ENCODE results near the gene NKX6-1.

NKX6-1 gene

DNA sequence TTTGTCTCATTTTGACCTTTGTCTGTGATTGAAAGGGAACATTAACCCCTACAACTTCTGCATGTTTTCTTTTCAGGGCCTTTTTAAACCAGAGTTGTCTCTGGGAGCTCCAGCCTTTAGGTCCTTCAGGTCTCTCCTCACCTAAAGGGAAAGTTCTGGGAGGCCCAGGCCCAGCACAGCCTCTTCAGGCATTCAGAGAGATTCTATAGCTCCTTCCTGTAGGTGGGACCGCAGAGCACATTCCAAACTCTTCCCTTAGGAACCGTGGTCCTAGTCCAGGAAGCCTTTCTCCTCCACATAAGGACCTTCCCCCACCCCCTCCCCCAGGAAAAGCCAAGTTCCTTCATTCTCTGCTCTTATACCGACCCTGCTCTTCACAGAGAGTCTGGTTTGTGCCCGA, 14.9 kb downstream of the NKX6-1 start:
- no peak overlapping the region for H3K4me3 ChIP-seq (ENCODE audit: low read length, poor library complexity, severe bottlenecking)
- H3K27me3 ChIP-seq (ENCODE audit: insufficient read depth, low read length, poor library complexity, severe bottlenecking): no peaks in the 10 kb centered on the region
- no peaks in the 10 kb centered on the region for H3K4me1 ChIP-seq (ENCODE audit: insufficient read depth, low read length, poor library complexity, severe bottlenecking)
- H3K9me2 ChIP-seq (replicated peaks; ENCODE audit: low read depth, low read length): no peaks in the 10 kb centered on the region
- no peak overlapping the region for H3K9ac ChIP-seq (ENCODE audit: low read depth, low read length, poor library complexity, severe bottlenecking)
- H3K36me3 ChIP-seq (ENCODE audit: insufficient read depth, low read length): no peaks in the 10 kb centered on the region
- no peak overlapping the region for H3K4me2 ChIP-seq (ENCODE audit: low read depth, low read length, poor library complexity, severe bottlenecking)
- no peak for TF ChIP-seq EZH2phosphoT487 (IDR thresholded peaks at IDR 0.05; ENCODE audit: borderline replicate concordance)
- TF ChIP-seq, protein P1, sequence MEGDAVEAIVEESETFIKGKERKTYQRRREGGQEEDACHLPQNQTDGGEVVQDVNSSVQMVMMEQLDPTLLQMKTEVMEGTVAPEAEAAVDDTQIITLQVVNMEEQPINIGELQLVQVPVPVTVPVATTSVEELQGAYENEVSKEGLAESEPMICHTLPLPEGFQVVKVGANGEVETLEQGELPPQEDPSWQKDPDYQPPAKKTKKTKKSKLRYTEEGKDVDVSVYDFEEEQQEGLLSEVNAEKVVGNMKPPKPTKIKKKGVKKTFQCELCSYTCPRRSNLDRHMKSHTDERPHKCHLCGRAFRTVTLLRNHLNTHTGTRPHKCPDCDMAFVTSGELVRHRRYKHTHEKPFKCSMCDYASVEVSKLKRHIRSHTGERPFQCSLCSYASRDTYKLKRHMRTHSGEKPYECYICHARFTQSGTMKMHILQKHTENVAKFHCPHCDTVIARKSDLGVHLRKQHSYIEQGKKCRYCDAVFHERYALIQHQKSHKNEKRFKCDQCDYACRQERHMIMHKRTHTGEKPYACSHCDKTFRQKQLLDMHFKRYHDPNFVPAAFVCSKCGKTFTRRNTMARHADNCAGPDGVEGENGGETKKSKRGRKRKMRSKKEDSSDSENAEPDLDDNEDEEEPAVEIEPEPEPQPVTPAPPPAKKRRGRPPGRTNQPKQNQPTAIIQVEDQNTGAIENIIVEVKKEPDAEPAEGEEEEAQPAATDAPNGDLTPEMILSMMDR (conservative IDR thresholded peaks at IDR 0.05; ENCODE audit: low read length): no peak
- H2AFZ ChIP-seq (ENCODE audit: low read length): no peak overlapping the region
- no peaks in the 10 kb centered on the region for H3K79me2 ChIP-seq (ENCODE audit: insufficient read depth, low read length)
- no peaks in the 10 kb centered on the region; the same call in 1 of the 2 replicates for H3K9me3 ChIP-seq (ENCODE audit: insufficient read depth, low read depth, low read length)
- no peaks in the 10 kb centered on the region for H4K20me1 ChIP-seq (ENCODE audit: insufficient read depth, low read length, poor library complexity, severe bottlenecking)
- no peaks in the 10 kb centered on the region for H3F3A ChIP-seq (ENCODE audit: low read depth)

DNA sequence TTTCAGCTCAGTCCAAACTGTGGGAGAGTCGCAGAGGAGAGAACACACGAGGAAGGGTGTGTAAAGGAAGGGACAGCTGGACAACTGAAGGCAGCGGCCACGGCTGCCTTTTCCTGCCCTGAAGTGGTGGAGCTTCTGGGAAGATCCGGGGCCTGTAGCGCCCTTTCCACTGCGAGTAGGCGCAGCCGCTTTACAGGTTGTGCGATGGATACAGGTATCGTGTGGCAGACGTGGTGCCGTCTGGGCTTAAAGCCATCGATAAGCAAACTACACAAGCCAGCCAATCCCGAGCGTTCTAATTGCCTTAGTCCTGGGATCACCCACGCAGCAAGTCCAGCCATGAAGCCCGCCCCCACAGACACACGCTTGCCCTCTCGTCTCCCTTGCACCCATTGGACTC, 15.4 kb downstream of the NKX6-1 start:
- no peak for TF ChIP-seq EZH2phosphoT487 (IDR thresholded peaks at IDR 0.05; ENCODE audit: borderline replicate concordance)
- TF ChIP-seq, protein P1 (conservative IDR thresholded peaks at IDR 0.05; ENCODE audit: low read length): no peak
- Histone ChIP-seq H3K9ac (ENCODE audit: low read depth, low read length, poor library complexity, severe bottlenecking) (no peak overlapping the region), H3F3A (ENCODE audit: low read depth) (no peaks in the 10 kb centered on the region), H3K27me3 (ENCODE audit: insufficient read depth, low read length, poor library complexity, severe bottlenecking) (no peaks in the 10 kb centered on the region), H4K20me1 (ENCODE audit: insufficient read depth, low read length, poor library complexity, severe bottlenecking) (no peaks in the 10 kb centered on the region), H3K9me3 (ENCODE audit: insufficient read depth, low read depth, low read length) (no peaks in the 10 kb centered on the region; the same call in 1 of the 2 replicates), H3K4me2 (ENCODE audit: low read depth, low read length, poor library complexity, severe bottlenecking) (no peak overlapping the region), H3K36me3 (ENCODE audit: insufficient read depth, low read length) (no peaks in the 10 kb centered on the region), H3K79me2 (ENCODE audit: insufficient read depth, low read length) (no peaks in the 10 kb centered on the region), H3K4me3 (ENCODE audit: low read length, poor library complexity, severe bottlenecking) (no peak overlapping the region), H2AFZ (ENCODE audit: low read length) (no peak overlapping the region), H3K9me2 (replicated peaks; ENCODE audit: low read depth, low read length) (no peaks in the 10 kb centered on the region), H3K4me1 (ENCODE audit: insufficient read depth, low read length, poor library complexity, severe bottlenecking) (no peaks in the 10 kb centered on the region)

DNA sequence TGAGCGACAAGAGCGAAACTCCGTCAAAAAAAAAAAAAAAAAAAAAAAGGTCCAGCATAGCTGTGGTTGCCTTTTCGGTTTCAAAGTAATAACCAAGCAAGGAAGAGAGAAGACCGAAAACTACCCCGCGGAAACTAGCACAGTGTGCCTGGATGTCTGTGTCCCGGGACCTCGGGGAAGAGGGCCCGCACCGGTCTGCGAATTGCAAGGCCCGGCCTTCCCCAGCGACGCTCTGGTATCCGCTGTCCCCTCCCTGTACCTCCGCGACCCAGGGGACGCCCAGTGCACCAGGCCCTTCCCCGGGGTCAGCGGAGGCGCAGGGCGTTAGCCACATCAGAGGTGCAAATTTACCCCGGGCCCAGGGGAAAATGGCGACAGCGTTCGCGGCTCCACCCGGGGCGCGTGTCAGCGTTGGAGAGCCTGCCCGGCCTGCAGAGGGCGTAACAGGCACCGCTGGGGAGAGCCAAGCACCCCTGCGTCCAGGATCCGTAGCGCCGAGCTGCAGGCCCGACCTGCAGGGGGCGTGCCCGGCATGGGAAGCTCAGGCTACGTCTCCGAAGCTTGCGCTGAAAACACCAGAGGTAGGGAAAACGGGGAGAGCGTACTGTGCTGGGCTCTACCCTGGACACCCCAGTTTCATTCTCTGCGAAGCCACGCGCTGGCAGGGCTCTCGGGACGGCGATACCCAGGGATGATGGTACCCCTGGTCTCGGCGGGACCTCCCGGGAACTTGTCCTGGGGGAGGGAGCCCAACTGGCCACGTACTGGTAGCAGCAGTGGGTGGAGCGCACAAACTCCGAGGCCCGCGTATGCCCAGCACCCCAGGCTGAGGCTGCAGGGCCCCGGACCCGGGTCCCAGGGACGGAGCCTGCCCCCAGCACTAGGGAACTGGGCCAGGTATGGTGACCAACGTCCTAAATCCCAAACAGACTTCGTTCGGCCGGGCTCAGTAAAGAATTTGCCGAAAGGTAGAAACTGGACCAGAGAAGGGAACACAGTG, 16.2 kb downstream of the NKX6-1 start:
- Histone ChIP-seq H3K4me1 (ENCODE audit: insufficient read depth, low read length, poor library complexity, severe bottlenecking) (no peaks in the 10 kb centered on the region), H2AFZ (ENCODE audit: low read length) (no peak overlapping the region), H3K36me3 (ENCODE audit: insufficient read depth, low read length) (no peaks in the 10 kb centered on the region), H3K9me3 (ENCODE audit: insufficient read depth, low read depth, low read length) (no peaks in the 10 kb centered on the region; the same call in 1 of the 2 replicates), H3F3A (ENCODE audit: low read depth) (no peaks in the 10 kb centered on the region), H3K9me2 (replicated peaks; ENCODE audit: low read depth, low read length) (no peaks in the 10 kb centered on the region), H3K27me3 (ENCODE audit: insufficient read depth, low read length, poor library complexity, severe bottlenecking) (no peaks in the 10 kb centered on the region), H3K4me2 (ENCODE audit: low read depth, low read length, poor library complexity, severe bottlenecking) (no peak overlapping the region), H4K20me1 (ENCODE audit: insufficient read depth, low read length, poor library complexity, severe bottlenecking) (no peaks in the 10 kb centered on the region), H3K9ac (ENCODE audit: low read depth, low read length, poor library complexity, severe bottlenecking) (no peak overlapping the region), H3K79me2 (ENCODE audit: insufficient read depth, low read length) (no peaks in the 10 kb centered on the region), H3K4me3 (ENCODE audit: low read length, poor library complexity, severe bottlenecking) (no peak overlapping the region)
- TF ChIP-seq EZH2phosphoT487 (IDR thresholded peaks at IDR 0.05; ENCODE audit: borderline replicate concordance): no peak
- TF ChIP-seq, protein P1 (conservative IDR thresholded peaks at IDR 0.05; ENCODE audit: low read length): no peak

Measured in Loucy (cell line).